Measurements from ENCODE around the gene ROR1.
A peak's percentile ranks its signal among the peaks of the same experiment; 100 is the strongest.

ROR1 gene

DNA sequence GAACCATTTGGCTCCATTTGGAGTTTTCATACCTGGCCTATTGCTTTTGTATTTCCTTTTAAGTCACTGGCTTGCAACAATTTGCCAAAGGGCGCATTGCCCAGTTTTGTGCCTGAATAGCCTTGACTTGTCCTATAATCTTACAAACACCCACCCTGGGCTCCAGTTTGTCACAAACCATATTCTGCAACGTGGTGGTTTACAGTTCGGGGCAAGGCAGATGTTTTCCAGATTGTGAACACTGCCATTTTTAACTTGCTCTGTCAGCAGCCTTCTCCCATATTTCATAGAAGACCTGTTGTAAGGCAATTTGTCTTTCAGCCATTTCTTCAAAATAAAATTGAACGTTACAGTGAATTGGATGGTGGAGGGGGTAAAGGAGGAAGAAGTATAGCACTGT is 376.4 kb downstream of the ROR1 start:
- no peak for DNase-seq

DNA sequence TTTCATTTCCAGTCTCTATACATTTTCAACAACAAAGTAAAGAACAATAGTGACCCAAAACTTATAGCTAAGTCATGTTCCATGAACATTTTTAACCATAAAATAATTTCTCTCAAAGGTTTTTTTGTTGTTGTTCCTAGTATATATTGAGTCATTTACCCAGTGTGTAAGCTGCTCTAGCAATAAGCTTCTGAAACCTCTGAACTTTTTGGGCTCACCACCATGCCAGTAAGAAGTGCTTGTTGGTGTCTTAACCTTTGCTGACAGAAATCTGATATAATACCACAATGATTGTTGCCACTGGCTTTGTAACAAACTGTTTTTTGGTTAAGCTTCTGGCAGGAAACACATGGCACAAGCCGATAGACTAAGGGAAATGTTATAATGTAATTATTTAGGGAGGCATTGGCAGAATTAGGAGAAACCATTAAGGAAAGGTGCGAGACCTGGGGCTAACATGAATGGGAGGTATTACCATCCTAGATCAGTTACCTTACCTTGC is 377.0 kb downstream of the ROR1 start:
- DNase-seq = no peak

DNA sequence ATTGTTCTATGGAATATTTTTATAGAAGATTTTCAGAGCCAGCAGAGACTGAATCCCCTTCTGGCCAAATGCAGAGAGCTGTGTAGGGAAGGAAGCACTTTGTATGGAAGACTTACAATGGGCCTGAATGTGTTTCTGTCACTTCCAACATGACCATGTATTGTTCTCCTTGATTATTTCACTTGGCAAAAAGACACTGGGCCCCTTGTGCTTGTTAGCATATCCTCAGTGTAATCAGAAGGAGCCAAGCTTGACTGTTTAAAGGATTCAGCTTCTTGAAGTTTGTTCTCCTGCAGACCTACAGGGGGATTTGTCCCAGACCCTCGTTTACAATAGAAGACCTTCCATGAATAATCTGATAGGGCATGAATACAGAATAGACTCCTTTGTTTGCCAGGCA is 381.5 kb downstream of the ROR1 start:
- DNase-seq = no peak

DNA sequence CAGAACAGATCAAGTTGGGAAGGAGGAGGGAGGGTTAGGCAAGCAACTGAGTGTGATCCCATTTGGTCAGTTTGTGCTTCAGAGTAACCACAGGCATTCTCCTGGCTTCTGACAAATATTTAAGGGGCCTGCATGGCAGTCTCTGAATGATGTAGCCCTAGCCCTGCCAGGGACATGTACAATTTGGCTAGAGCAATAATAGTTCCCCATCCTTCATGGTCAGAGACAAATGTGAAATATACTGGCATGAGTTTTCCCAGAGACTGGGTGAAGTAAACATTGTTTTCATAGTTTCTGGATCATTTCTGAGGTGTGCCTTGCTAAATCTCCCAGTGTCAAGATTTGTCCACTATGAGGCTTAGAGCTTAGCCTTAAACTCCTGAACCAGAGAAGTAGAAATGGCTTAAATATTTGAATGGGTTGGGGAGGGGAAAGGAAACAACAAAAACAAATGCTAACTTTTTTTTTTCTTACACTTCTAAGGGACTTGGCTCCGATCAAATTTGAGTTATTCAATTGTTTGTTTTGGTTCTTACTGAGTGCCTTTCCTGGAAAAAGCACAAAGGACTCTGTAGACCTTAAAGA is 387.6 kb downstream of the ROR1 start:
- DNase-seq = peak; percentile 79

DNA sequence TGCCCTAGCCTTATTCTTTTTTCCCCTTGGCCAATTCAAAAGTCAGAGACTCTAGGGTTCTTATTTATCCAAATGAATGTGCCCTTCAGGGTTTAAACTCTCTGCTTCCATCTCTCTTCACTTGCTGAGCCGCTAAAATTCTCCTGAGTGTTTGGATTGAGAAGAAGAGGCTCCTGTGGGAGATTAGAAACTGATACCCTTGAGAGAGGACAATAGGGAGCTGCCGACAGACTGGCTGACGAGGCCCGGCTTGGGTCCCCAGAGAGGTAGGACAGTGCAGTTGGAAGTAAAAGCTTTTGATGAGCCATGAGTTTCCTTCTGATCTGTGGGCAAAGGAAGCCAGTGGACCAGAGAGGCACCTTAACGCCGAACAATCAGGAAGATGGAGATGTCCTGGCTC is 388.3 kb downstream of the ROR1 start:
- no peak for DNase-seq

DNA sequence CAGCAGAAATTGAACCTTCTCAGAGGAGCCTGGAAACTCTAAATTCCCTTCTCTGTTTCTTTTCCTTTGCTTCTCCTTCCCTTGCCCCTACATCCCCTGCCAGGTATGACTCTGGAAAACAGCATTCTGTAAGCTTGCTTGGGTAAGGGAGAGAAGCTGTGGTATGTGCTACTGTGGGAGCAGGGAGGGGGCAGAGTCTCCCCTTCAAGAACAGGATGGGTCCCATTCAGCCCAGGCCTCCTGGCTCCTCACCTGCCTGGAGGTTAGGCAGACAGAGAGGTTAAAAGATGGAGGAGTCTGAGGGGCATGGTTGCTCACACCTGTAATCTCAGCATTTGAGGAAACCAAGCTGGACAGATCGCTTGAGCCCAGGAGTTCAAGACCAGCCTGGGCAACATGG is 389.0 kb downstream of the ROR1 start:
- no peak for DNase-seq

DNA sequence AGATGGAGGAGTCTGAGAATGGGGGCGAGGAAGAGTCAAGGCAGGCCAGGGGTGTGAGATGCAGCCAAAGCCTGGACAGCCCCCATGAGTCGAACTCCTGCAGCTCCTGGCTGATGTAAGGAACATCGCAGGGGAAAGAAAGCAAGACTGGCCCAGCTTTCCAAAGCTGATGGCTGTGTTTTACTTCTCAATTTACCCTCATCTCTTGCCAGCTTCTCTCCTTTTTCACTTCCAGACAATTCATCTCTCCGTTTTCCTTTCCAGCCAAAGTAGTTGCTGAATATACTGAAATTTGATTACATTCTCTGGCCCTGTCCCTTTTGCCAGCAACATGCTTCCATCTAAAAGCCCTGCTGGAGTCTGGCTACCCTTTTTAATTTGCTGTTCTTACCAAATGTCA is 389.6 kb downstream of the ROR1 start:
- no peak for DNase-seq

DNA sequence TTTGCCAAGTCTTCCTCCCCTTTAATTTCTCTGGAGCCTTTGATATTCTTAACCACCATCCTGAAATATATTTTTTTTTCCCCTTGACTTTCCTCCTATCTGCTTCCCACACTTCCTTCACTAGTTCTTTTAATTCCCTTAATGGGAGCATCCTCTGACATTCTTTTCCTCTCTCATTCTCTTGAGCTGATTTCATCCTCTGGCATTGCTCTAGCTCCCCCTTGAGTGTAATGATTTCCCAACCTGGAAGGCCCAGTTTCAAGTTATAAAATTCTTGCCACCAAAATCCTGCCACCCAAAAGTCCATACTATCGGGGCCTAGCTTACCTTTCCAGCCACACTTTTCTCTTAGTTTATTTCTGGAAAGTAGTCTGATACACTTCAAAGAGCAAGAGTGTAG is 390.2 kb downstream of the ROR1 start:
- peak; percentile 70 for DNase-seq

DNA sequence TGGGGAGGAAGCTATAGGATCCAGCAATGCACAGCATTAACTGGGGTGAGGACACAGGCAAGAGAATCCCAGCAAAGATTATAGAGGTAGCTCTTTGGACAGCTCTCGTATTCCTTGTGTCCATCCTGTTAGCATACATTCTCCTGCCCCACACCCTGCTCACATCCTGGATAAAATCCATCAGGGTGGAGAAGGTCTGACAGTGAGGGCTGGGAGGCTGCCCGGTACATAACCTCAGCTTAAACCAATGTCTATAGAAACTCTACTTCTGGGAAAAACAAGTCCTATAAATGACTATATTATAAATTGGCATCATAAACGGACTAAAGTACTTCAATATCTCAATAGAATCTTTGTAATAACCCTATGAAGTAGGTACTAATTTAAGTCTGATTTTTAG is 392.8 kb downstream of the ROR1 start:
- no peak for DNase-seq

DNA sequence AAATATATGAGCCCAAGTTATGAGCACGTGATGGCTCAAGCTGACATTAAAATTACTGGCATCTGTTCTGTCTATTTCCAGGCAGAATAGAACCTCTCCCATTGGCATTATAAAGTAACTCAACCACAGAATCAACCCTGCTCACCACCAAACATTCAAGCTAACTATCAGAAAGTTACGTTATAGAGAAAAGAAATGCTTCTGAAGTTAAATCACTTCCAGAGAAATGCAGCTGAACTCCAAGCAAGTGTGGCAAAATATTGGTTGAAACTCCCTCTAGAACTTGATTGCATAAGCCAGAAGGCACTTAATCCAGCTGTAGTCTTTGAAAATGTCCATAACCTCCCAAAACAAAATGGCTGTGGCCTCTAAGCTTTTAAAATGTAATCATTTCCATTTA is 393.4 kb downstream of the ROR1 start:
- peak; percentile 73 for DNase-seq

DNA sequence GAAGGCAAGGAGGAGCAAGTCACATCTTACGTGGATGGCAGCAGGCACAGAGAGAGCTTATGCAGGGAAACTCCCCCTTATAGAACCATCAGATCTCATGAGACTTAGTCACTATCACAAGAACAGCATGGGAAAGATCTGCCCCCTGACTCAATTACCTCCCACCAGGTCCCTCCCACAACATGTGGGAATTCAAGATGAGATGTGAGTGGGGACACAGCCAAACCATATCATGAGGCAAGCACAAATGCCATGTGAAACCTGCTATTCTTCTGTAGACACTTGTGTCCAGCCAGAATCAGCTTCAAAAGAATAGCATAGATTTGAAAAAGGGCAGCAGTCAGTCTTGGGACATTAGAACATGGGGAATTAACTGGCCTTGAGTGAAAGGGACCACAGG is 397.4 kb downstream of the ROR1 start:
- DNase-seq = no peak

DNA sequence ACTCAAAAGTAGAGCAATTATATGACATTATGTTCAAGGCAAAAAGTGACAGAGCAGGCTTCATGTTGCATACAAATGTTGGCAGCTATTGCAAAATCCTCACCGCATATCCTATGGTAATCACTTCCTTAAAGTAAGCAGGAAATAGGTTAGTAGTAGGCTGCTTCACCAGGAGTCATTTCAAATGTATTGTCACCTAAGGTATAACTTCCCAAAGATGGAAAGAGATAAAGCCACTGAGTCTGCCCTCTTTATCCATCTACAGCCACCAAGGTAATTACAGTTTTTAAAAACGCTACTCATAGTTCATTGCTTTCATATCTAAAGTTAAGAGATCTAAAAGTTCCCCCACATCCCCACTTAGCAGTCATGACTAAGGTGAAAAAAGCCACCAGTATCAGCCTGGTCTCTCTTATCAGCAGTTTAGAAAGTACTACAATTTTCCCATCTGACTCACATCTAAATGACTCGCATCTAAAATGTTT is 398.0 kb downstream of the ROR1 start:
- DNase-seq = peak; percentile 60

DNA sequence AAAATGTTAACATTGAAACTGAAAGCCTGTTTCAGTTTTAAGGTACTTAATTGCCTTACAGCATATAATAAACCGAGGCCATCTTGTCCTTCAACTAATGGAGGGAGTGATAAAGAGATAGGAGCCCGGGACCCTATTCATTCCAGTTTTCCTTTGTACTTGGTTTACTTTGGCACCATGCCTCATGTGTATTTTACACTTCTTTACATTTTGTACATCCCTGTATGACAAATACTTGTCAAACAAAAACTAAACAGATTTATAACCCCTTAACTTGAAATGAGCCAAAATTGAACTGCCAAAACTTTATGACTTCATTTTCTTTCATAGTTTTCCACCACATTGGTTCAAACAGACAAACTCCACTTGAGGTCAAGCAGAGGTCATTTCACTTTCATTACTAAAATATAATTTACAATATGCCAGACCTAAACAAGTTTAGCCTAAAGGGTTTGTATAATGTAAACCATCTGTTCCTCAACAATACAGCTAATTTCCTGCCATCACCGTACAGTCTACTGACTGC is 398.7 kb downstream of the ROR1 start:
- peak; percentile 45 for DNase-seq

DNA sequence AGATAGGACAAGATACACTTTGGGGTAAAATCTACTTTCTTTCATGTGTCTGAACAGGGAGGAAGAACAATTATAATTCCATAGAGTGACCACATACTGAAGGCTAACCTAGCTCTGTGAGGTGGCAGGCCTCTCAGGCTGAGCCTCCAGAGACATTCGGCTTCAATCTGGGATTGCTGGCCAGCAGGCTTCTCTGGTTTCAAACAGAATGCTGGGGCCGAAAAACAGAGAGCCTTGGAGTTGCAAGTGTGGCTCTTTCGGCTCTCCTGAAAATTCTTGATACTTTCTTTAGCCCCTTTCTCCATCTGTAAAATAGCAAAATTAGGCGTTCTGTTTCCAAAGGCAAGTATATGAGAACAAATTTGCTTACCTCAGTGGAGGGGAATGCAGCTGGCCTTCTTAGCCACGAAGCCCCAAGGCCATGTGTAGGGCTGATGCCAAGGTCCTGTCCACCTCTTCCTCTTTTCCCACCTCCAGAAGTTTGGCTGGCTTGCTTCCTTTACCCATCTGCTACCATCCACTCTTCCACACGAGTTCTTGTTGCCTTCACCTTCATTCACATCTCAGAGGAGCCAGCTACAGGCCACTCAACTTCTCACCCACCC is 399.6 kb downstream of the ROR1 start:
- DNase-seq = no peak

DNA sequence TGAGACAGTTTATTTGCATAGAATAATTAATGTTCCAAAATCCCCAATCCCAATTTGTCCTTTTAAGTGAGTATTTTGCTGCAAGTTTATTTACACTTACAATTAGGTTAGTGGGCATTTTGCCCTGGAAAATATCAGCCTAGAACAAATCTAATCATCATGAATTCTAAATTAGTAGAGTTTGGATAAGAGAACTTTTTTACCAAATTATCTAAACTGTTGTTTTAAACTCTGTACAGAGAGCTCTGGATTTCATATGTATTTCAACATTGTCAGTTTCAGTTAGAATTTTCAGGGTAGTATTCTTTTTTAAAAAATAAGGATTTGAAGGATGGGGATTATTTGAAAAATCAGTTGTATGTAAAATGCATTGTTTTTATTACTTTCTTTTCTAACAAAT is 401.8 kb downstream of the ROR1 start:
- no peak for DNase-seq

DNA sequence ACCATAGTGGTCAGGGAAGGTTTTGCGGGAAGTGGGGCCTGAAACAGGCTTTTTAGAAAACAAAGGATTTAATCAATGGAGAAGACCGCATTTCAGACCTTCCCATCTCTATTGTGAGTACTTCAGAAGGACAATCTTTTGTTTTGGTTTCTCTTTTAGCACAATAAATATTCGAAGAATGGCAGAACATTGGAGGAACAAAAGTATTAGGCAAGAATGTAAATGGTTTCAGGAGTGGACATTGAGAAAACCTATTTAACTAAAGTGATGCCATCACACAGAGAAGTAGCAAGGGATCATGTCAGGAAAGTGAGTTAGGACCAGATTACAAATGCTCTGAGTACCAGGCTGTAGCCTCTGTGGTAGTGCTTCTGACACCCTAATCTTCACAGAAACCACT is 402.8 kb downstream of the ROR1 start:
- DNase-seq = no peak

DNA sequence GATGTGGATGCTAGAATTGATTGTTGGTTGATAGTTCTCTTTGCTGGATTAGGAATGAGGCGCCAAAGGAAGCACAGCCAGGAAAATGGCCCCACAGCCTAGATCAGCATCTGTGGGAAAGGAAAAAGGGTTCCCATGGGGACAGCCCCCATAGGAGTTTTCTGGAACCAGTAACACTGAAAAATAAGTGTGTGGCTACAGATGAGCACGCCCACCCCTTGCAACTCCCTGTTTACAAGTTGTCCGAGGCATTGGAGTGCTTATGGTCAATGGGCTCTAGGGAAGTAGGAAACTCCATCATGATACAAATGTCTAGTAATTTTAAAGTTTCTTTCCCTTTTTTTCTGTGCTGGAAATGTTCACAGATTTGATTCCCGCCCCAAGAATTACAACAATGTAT is 405.8 kb downstream of the ROR1 start:
- no peak for DNase-seq

DNA sequence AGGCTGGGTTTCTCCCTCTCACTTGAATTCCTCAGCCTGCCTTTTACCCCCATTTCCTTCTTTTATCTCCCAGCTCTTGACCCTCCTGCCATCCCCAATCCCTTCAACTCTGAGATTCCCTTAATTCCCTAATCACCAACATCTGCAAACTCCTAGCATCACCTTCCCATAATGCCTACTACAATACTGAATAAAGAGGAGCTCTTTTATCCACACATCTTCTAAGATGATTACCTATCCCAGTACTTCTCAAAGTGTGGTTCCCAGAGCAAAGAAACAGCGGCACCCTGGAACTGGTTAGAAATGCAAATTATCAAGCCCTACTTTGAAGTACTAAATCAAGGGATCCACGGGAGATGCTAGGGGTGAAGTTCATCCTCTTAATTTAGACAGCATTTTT is 408.4 kb downstream of the ROR1 start:
- no peak for DNase-seq

DNA sequence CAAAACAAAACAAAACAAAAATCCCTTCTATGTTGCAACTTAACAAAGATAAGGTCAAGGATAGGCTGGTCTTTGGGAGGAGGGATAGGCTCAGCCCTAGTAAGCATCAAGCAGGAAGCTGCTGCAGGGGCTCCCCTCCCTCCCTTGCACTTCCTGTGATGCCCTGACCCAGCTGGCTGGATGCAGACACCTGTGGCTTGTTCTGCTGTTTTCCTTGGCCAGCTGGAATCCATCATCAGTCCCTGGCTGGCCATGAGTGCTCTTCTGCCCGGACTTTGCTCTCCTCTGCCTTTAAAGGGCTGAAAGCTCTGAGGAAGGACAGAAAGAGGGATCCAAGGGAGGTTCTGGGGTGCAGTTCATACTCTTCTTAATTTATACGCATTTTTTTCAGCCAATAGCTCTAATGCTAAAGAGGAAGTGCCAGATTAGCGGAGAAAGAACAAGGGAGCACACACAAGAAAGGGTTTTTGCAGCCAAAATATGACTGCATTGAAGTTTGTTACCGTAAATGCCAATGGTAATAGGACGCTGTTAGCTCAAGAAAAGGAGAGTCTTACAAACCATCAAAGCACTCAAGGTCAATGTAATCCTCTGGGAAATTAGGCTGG is 409.7 kb downstream of the ROR1 start:
- DNase-seq = no peak

DNA sequence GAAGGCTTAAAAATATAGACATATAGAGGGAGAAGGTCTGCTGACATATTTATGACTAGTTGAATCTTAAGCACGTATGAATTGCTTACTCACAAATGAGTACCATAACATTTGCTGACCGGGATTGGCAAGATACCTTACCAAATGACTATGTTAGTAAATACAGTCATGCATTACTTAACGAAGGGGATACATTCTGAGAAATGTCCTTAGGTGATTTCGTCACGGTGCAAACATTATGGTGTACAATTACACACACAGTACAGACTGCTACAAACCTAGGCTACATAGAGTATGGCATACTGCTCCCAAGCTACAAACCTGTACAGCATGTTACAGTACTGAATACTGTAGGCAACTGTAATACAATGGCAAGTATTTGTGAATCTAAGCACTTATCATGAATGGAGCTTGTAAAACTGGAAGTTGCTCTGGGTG is 410.2 kb downstream of the ROR1 start:
- no peak for DNase-seq

DNA sequence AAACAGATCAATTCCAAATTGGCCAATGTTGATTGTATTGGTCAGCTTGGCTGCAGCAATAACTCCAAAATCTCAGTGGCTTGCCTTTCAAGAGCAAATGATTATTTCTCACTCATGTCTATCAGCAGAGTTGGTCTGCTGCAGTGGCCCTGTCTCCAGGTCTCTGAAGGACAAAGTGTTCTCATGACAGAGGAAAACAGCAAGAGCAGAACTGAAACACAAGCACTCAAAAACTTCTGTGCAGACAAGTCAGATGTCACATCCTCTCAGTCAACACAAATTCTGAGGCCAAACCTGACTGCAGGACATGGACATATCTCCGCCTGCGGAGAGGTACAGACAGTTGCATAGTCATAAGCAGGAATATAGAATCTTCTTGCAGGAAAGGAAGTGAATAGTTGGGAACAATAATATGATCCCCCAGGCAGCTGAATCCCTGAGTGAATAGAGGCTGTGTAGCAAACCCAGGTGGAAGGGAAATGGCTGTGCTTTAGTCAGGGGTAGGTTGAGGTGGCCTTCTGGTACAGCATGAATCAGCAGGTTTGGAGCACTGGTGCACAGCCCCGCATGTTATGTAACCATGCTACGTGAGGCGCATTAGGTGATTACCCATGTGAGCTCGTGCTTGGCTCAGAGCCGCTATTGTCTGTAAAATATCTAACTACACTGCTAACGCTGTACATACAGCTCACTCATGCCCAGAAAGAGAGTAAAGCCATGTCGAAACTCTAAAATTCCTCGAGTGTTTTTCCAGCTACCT is 412.5 kb downstream of the ROR1 start:
- DNase-seq = no peak

DNA sequence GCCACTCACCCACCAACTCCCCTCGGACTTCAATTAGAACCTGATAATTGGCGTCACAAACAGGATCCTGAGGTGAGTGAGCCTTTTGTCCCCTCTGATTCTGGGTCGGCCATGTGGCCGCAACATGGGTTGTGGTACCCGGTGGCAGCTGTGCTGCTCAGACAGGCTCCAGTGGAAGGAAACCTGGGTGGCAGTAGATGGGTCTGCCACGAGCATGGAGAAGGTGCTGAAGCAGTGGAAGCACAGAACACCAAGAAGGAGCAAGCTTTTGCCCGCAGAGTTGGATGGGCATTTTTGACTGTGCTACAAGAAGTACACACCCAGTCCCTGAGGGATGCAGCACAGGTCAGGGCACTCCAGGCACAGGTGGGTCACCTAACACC is 413.1 kb downstream of the ROR1 start:
- no peak for DNase-seq

DNA sequence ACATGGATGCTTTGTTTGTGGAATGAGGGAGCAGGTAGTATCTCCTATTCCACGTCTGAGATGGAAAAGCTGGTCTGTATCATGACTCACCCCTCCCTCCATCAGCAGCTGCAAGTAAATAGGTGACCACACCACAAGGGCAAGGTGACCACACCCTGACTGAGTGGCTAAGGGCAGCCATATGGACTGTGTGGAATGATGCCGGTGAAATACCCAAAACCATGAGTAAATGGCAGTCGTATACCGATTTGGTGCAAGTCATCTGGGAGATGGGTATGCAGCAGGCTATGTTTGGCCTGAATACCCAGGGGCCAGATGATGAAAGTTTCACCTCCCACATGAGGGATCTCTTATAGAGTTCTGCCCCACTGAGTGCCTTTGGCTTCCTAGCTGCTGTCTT is 413.8 kb downstream of the ROR1 start:
- no peak for DNase-seq
